ENCODE data around the gene CA6.
"Not testable (repeated sequence)": the region's sequence is repeated elsewhere in the genome, so short reads cannot be mapped to it uniquely, and the experiment has no call there.

GRCh38 chr1:9002215-9002560, 56.5 kb downstream of the CA6 start:
- not testable (repeated sequence) for TF ChIP-seq CTCF (IDR thresholded peaks at IDR 0.05); POLR2A (IDR thresholded peaks at IDR 0.05; ENCODE audit: low read length); ZFP36 (IDR thresholded peaks at IDR 0.05; ENCODE audit: borderline replicate concordance, partially characterized antibody)

Measured in A549 (cell line).